Right lobe of liver (tissue), 6 donors: ENCODE results near the gene SLC38A2. TPM values are rescaled to one million over a fixed set of nuclear protein-coding genes. Genes with fewer than 3 reads are reported as not detected.
"Not testable (repeated sequence)": the region's sequence is repeated elsewhere in the genome, so short reads cannot be mapped to it uniquely, and the experiment has no call there.

Experiments used
- ATAC-seq, 4 donors: fragments of 200-7000 bp; cut with Tn5 transposase; one replicate each; pipeline ENCODE4 v1.9.1; 2020; ENCODE audit warnings: mild to moderate bottlenecking in 4 of 4, moderate library complexity in 4 of 4
- DNase-seq, 3 donors: peaks; one replicate each; pipeline ENCODE4 v3.0.0-alpha.2; 2020
- H3K27ac ChIP-seq, 3 donors: fragments of 200-600 bp; one replicate each; pipeline ENCODE4 v1.8.0; 2022
- H3K27me3 ChIP-seq, 2 donors: fragments of 200-600 bp; one replicate each; pipeline ENCODE4 v1.8.0; 2022
- H3K36me3 ChIP-seq, 4 donors: fragments of 200-600 bp; sonication (generic) in 1 of 4; one replicate each; pipeline versions ENCODE4 v1.5.1 to v1.8.0; 2017 to 2022; ENCODE audit warnings: control low read depth in 1 of 4
- H3K4me1 ChIP-seq, 4 donors: fragments of 200-600 bp; sonication (generic) in 1 of 4; one replicate each; pipeline versions ENCODE4 v1.5.1 to v1.8.0; 2017 to 2022; ENCODE audit warnings: control low read depth in 1 of 4
- H3K4me3 ChIP-seq, 3 donors: fragments of 200-600 bp; one replicate each; pipeline ENCODE4 v1.8.0; 2022
- H3K9me3 ChIP-seq, 4 donors: fragments of 200-600 bp; sonication (generic) in 1 of 4; one replicate each; pipeline versions ENCODE4 v1.5.1 to v1.8.0; 2017 to 2022; ENCODE audit warnings: control low read depth in 1 of 4
- POLR2A ChIP-seq: fragments of 450-650 bp; IDR thresholded peaks from one replicate; pipeline ENCODE4 v1.6.1; 2017; ENCODE audit warnings: antibody characterized with exemption, mild to moderate bottlenecking
- WGBS: methylation state at CpG from one replicate; pipeline ENCODE4 v1.1.6; 2018; ENCODE audit warnings: low coverage, low lambda C conversion rate; ENCODE audit not compliant: insufficient coverage; ENCODE audit errors: missing lambda C conversion rate; 5-methylcytosine and 5-hydroxymethylcytosine counted together
- intact Hi-C, 2 donors: fragments of 100-400 bp; cut with DNase I; formaldehyde crosslinking; loops; one replicate each; pipeline versions ENCODE4 v1.11.2 to v1.14.1; 2022
- total RNA-seq, 6 experiments: library from RNA; depleted of rRNA in 2 of 6; stranded (reverse); fragments of >200 nt in 2 of 6; fragmentation: NEBNext Ultra II Directional in 3 of 6; extraction: Animal tissue kit (Norgen Biotek cat#: 25700) in 3 of 6; gene quantifications; one replicate each; pipeline versions ENCODE4 v1.1.0 to v1.2.4, GENCODE V29; 2016 to 2023
- TF ChIP-seq, protein P1 (sequence below), 4 donors: fragments of 200-600 bp in 3 of 4; fragments of 450-650 bp in 1 of 4; IDR thresholded peaks; one replicate each; pipeline versions ENCODE4 v1.5.1 to v1.8.0; 2016 to 2022; ENCODE audit warnings: antibody characterized with exemption in 4 of 4, mild to moderate bottlenecking in 2 of 4
- donor health status: DM: no; HTN: yes; CAD: no.
- donor health status: DM: no; HTN: no; CAD: no.
- donor health status: DM: no; HTN: no; CAD: no.
- donor health status: DM: no; HTN: yes; CAD: no.
- donor health status: DM: no; HTN: yes; CAD: no.

Gene SLC38A2
- total RNA-seq, 6 experiments from 2014 or later: 77.0 to 463 (median 290) TPM

DNA sequence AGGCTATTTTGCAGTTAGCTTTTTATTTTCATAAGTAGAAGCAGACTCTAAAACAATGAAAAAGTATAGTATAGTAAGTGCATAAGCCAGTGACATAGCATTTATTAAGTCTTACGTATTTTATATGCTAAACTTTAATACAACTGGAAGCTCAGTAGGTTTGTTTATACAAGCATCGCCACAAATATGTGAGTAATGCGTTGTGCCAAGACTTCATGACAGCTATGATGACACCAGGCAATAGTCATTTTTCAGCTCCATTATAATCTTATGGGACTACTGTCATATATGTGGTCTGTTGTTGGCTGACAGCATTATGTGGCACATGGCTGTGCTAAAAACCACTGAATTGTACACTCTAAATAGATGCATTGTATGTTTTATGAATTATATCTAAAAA lies 40.3 kb downstream of the SLC38A2 start:
- DNase-seq (no peak), ATAC-seq (no peak)
- Histone ChIP-seq H3K27me3 (no peaks in the 10 kb centered on the region), H3K4me1 (no peaks in the 10 kb centered on the region), H3K27ac (no peak overlapping the region), H3K9me3 (no peaks in the 10 kb centered on the region), H3K36me3 (no peaks in the 10 kb centered on the region), H3K4me3 (no peak overlapping the region)
- intact Hi-C loops: no loop called here
- WGBS: 63% methylated on average over 3 of the region's 3 CpGs
- TF ChIP-seq, protein P1, sequence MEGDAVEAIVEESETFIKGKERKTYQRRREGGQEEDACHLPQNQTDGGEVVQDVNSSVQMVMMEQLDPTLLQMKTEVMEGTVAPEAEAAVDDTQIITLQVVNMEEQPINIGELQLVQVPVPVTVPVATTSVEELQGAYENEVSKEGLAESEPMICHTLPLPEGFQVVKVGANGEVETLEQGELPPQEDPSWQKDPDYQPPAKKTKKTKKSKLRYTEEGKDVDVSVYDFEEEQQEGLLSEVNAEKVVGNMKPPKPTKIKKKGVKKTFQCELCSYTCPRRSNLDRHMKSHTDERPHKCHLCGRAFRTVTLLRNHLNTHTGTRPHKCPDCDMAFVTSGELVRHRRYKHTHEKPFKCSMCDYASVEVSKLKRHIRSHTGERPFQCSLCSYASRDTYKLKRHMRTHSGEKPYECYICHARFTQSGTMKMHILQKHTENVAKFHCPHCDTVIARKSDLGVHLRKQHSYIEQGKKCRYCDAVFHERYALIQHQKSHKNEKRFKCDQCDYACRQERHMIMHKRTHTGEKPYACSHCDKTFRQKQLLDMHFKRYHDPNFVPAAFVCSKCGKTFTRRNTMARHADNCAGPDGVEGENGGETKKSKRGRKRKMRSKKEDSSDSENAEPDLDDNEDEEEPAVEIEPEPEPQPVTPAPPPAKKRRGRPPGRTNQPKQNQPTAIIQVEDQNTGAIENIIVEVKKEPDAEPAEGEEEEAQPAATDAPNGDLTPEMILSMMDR (IDR thresholded peaks at IDR 0.05): no peak
- no peak for TF ChIP-seq POLR2A

GRCh38 chr12:46325075-46325474 lies 47.5 kb downstream of the SLC38A2 start:
- H3K36me3 ChIP-seq: not testable (repeated sequence)

DNA sequence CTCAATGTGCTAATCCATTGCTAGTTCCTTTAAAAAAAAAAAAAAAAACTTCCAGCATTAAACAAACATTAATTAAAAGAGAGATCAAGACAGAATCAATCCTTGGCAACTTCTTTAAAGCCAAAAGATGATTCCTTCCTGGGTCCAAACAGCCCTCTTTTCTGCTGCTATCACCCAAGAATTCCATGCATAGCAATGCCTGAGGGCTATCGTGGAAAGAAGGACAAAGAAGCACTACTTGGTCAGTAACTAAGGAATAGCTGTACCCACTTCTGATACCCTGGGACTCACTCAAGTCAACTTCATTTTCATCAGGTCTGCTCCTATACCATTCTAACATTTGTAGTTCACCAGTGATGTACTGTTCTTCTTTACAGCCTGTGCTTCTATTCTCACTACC lies 51.8 kb downstream of the SLC38A2 start:
- H3K9me3 ChIP-seq: no peaks in the 10 kb centered on the region
- no peaks in the 10 kb centered on the region for H3K36me3 ChIP-seq
- no peak overlapping the region for H3K4me3 ChIP-seq
- H3K27ac ChIP-seq: no peak overlapping the region
- TF ChIP-seq POLR2A: no peak
- TF ChIP-seq, protein P1 (IDR thresholded peaks at IDR 0.05): no peak
- DNase-seq (no peak), ATAC-seq (no peak)
- H3K4me1 ChIP-seq: no peaks in the 10 kb centered on the region
- intact Hi-C loops: no loop called here
- no peaks in the 10 kb centered on the region for H3K27me3 ChIP-seq
- WGBS: 70% methylated on average over 1 of the region's 1 CpG

More at GRCh38 chr12:46325075-46325474, 47.5 kb downstream of the SLC38A2 start:
- intact Hi-C loops, DNase-seq, H3K4me3 ChIP-seq, H3K9me3 ChIP-seq, H3K4me1 ChIP-seq, H3K27ac ChIP-seq, H3K27me3 ChIP-seq, ATAC-seq: not testable (repeated sequence)
- 85% methylated on average over 5 of the region's 5 CpGs for WGBS

DNA sequence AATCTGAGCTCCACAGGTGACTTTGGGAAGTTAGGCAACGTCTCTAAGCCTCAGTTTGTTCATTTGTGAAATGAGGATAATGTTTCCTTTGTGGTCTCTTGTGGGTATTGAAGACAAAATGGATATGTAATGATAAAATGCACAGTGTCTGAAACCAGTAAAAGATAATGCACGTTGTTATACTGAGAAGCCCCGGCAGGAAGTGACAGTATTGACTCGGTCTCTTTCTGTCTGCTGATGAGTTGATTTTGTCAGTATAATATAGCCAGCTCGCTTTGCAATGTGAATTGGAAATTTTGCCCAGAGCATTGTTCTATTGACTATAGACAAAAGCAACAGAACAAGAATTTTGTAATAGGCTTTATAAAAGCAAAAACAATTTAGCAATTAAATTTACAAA lies 54.5 kb downstream of the SLC38A2 start:
- intact Hi-C loops: no loop called here
- WGBS: 56% methylated on average over 5 of the region's 5 CpGs
- ATAC-seq: no peak
- Histone ChIP-seq H3K27ac (no peak overlapping the region), H3K36me3 (no peaks in the 10 kb centered on the region), H3K4me1 (no peaks in the 10 kb centered on the region), H3K27me3 (no peaks in the 10 kb centered on the region), H3K4me3 (no peak overlapping the region), H3K9me3 (no peaks in the 10 kb centered on the region)
- TF ChIP-seq, protein P1 (IDR thresholded peaks at IDR 0.05): no peak
- TF ChIP-seq POLR2A: no peak
- DNase-seq: no peak

Other genes starting within 250 kb of the SLC38A2 start
- gene SLC38A1, start 103.7 kb downstream of the SLC38A2 start, total RNA-seq: 10 to 100 TPM in 4 of 6 experiments, 1 to 10 TPM in 2; 7.9 to 20.7 (median 12.2) TPM